Transverse colon (tissue), 3 donors: ENCODE results near the gene MEGF11.

Experiments
- CTCF ChIP-seq, 5 experiments: fragments of 200-600 bp in 3 of 5; fragments of 450-650 bp in 2 of 5; sonication (generic) in 3 of 5; IDR thresholded peaks; 1 replicate in 2 of 5; 2 replicates in 3 of 5; pipeline ENCODE4 v1.5.1; 2016 to 2017; ENCODE audit warnings: antibody characterized with exemption in 5 of 5, inconsistent platforms in 3 of 5, mild to moderate bottlenecking in 2 of 5, moderate library complexity in 1 of 5
- EP300 ChIP-seq: sonication (generic); formaldehyde crosslinking; IDR thresholded peaks from one replicate; pipeline ENCODE4 v1.6.1; 2017; ENCODE audit warnings: antibody characterized with exemption, low read depth
- POLR2A ChIP-seq: fragments of 450-650 bp; IDR thresholded peaks from one replicate; pipeline ENCODE4 v1.6.1; 2016; ENCODE audit warnings: antibody characterized with exemption, mild to moderate bottlenecking, moderate library complexity

GRCh38 chr15:66171841-66172240 lies 81.7 kb downstream of the MEGF11 start:
- no peak for TF ChIP-seq CTCF (IDR thresholded peaks at IDR 0.05)
- TF ChIP-seq POLR2A, result no peak
- TF ChIP-seq EP300, result no peak
